CD8-positive, alpha-beta memory T cell (primary cell): Measurements from ENCODE around the gene TWIST2. TPM values are rescaled to one million over a fixed set of nuclear protein-coding genes. Genes with fewer than 3 reads are reported as not detected.

Source experiments
- CTCF ChIA-PET: fragments of 350-600 bp; sonication (Branson Sonifier 250); formaldehyde crosslinking; loops from one replicate; lab custom pipeline; 2021; ENCODE audit warnings: antibody characterized with exemption; lab: Charles Lee
- POLR2A ChIA-PET: fragments of 350-600 bp; sonication (Branson Sonifier 250); formaldehyde crosslinking; loops from one replicate; lab custom pipeline; 2021; ENCODE audit warnings: antibody characterized with exemption; lab: Charles Lee
- DNase-seq, 5 donors: peaks; one replicate each; pipeline versions ENCODE4 v3.0.0 to v3.0.0-alpha.2; 2020 to 2022; ENCODE audit warnings: mixed read lengths in 1 of 5
- H3K27ac ChIP-seq: one replicate; pipeline ENCODE4 v1.7.0; 2013; ENCODE audit warnings: low read depth, mild to moderate bottlenecking, low read length, moderate library complexity
- H3K27me3 ChIP-seq: 2 replicates; pipeline ENCODE4 v1.7.0; 2013; ENCODE audit warnings: low read length, mild to moderate bottlenecking; ENCODE audit not compliant: insufficient read depth, poor library complexity, severe bottlenecking
- H3K36me3 ChIP-seq: 2 replicates; pipeline ENCODE4 v1.7.0; 2013; ENCODE audit warnings: mild to moderate bottlenecking, low read length, moderate library complexity; ENCODE audit not compliant: insufficient read depth
- H3K4me1 ChIP-seq: 2 replicates; pipeline ENCODE4 v1.7.0; 2013; ENCODE audit warnings: mild to moderate bottlenecking, low read length, moderate library complexity; ENCODE audit not compliant: insufficient read depth
- H3K4me3 ChIP-seq: 2 replicates; pipeline ENCODE4 v1.7.0; 2013; ENCODE audit warnings: mild to moderate bottlenecking, low read length
- H3K9me3 ChIP-seq: 2 replicates; pipeline ENCODE4 v1.7.0; 2013; ENCODE audit warnings: mild to moderate bottlenecking, low read length
- H3K27ac Mint-ChIP-seq, 8 donors: one replicate each; pipeline ENCODE4 v1.8.0; 2020 to 2021; ENCODE audit warnings: mixed read lengths in 8 of 8, mild to moderate bottlenecking in 6 of 8, inconsistent platforms in 3 of 8, moderate library complexity in 3 of 8
- H3K27me3 Mint-ChIP-seq, 2 donors: one replicate each; pipeline ENCODE4 v1.8.0; 2020 to 2021; ENCODE audit warnings: mixed read lengths in 2 of 2, mild to moderate bottlenecking in 1 of 2, moderate library complexity in 1 of 2
- H3K36me3 Mint-ChIP-seq, 3 donors: one replicate each; pipeline ENCODE4 v1.8.0; 2020 to 2021; ENCODE audit warnings: mixed read lengths in 3 of 3, inconsistent platforms in 1 of 3, mild to moderate bottlenecking in 1 of 3
- H3K4me1 Mint-ChIP-seq, 3 donors: one replicate each; pipeline ENCODE4 v1.8.0; 2020 to 2021; ENCODE audit warnings: mixed read lengths in 3 of 3, inconsistent platforms in 1 of 3, mild to moderate bottlenecking in 1 of 3
- H3K4me3 Mint-ChIP-seq, 7 donors: one replicate each; pipeline ENCODE4 v1.8.0; 2020 to 2021; ENCODE audit warnings: mixed read lengths in 7 of 7, mild to moderate bottlenecking in 6 of 7, moderate library complexity in 4 of 7, inconsistent platforms in 2 of 7
- H3K9me3 Mint-ChIP-seq, 5 donors: one replicate each; pipeline ENCODE4 v1.8.0; 2020 to 2022; ENCODE audit warnings: mixed read lengths in 5 of 5, mild to moderate bottlenecking in 3 of 5, moderate library complexity in 2 of 5, inconsistent platforms in 1 of 5
- polyA plus RNA-seq: library from polyadenylated mRNA; unstranded; fragments of 300-500 nt; fragmentation: Illumina TruSeq; gene quantifications from one replicate; pipeline ENCODE4 v1.2.3, GENCODE V29; 2021
- total RNA-seq, 2 experiments: library from RNA; stranded (reverse); gene quantifications; one replicate each; pipeline ENCODE4 v1.2.3, GENCODE V29; 2021

TWIST2 gene
- total and polyA plus RNA-seq, 3 experiments from 2014 or later = not detected

- Histone ChIP-seq H3K9me3 (no peaks in the 10 kb centered on the region), H3K27me3 (no peaks in the 10 kb centered on the region), H3K27ac (no peak overlapping the region), H3K36me3 (no peaks in the 10 kb centered on the region), H3K4me1 (no peaks in the 10 kb centered on the region), H3K4me3 (no peak overlapping the region)
- CTCF ChIA-PET = no interaction called here
- Mint-ChIP-seq H3K36me3 (no peaks in the 10 kb centered on the region), H3K4me3 (no peak overlapping the region), H3K27ac (no peak overlapping the region), H3K4me1 (no peaks in the 10 kb centered on the region), H3K9me3 (no peaks in the 10 kb centered on the region), H3K27me3 (peaks cover 0 to 4% of the 10 kb centered on the region in 2 donors)
- DNase-seq = no peak
- POLR2A ChIA-PET = no interaction called here
Observed at GRCh38 chr2:238866656-238867277, 18.9 kb downstream of the TWIST2 start.

GRCh38 chr2:238868067-238868524 lies 20.2 kb downstream of the TWIST2 start:
- DNase-seq = no peak
- no peaks in the 10 kb centered on the region for H3K9me3 Mint-ChIP-seq
- no peak overlapping the region for H3K27ac Mint-ChIP-seq
- no peaks in the 10 kb centered on the region for H3K4me1 Mint-ChIP-seq
- no peak overlapping the region for H3K4me3 Mint-ChIP-seq
- H3K27me3 Mint-ChIP-seq = peaks cover 0 to 3% of the 10 kb centered on the region in 2 donors
- H3K27me3 ChIP-seq = no peaks in the 10 kb centered on the region
- ChIA-PET POLR2A (no interaction called here), CTCF (no interaction called here)
- H3K36me3 Mint-ChIP-seq = no peaks in the 10 kb centered on the region
- H3K27ac ChIP-seq = no peak overlapping the region
- no peak overlapping the region for H3K4me3 ChIP-seq
- H3K4me1 ChIP-seq = no peaks in the 10 kb centered on the region
- no peaks in the 10 kb centered on the region for H3K36me3 ChIP-seq
- H3K9me3 ChIP-seq = no peaks in the 10 kb centered on the region

GRCh38 chr2:238868616-238869292 lies 20.9 kb downstream of the TWIST2 start:
- H3K4me1 Mint-ChIP-seq = no peaks in the 10 kb centered on the region
- peaks cover 0 to 8% of the 10 kb centered on the region in 2 donors for H3K27me3 Mint-ChIP-seq
- POLR2A ChIA-PET = no interaction called here
- H3K4me3 Mint-ChIP-seq = no peak overlapping the region
- no peaks in the 10 kb centered on the region for H3K9me3 ChIP-seq
- no peak overlapping the region for H3K27ac ChIP-seq
- CTCF ChIA-PET = no interaction called here
- H3K4me3 ChIP-seq = no peak overlapping the region
- DNase-seq = no peak
- no peaks in the 10 kb centered on the region for H3K36me3 Mint-ChIP-seq
- H3K4me1 ChIP-seq = no peaks in the 10 kb centered on the region
- no peaks in the 10 kb centered on the region for H3K27me3 ChIP-seq
- no peak overlapping the region for H3K27ac Mint-ChIP-seq
- H3K36me3 ChIP-seq = no peaks in the 10 kb centered on the region
- H3K9me3 Mint-ChIP-seq = no peaks in the 10 kb centered on the region

- POLR2A ChIA-PET = no interaction called here
- no peak for DNase-seq
- no peaks in the 10 kb centered on the region for H3K4me1 ChIP-seq
- Mint-ChIP-seq H3K27ac (peak overlapping the region in 2 of 8 donors; percentile 21 to 26), H3K4me3 (no peak overlapping the region), H3K27me3 (peaks cover 0 to 13% of the 10 kb centered on the region in 2 donors), H3K4me1 (no peaks in the 10 kb centered on the region), H3K36me3 (no peaks in the 10 kb centered on the region), H3K9me3 (no peaks in the 10 kb centered on the region)
- CTCF ChIA-PET = no interaction called here
- H3K27ac ChIP-seq = no peak overlapping the region
- H3K4me3 ChIP-seq = no peak overlapping the region
- H3K9me3 ChIP-seq = no peaks in the 10 kb centered on the region
- H3K36me3 ChIP-seq = no peaks in the 10 kb centered on the region
- no peaks in the 10 kb centered on the region for H3K27me3 ChIP-seq
Observed at GRCh38 chr2:238869293-238870124, 21.6 kb downstream of the TWIST2 start.

GRCh38 chr2:238870261-238870660 lies 22.4 kb downstream of the TWIST2 start:
- no peak overlapping the region for H3K27ac ChIP-seq
- POLR2A ChIA-PET = no interaction called here

GRCh38 chr2:238872026-238872425 lies 24.1 kb downstream of the TWIST2 start:
- H3K4me3 ChIP-seq = no peak overlapping the region
- no peak overlapping the region for H3K27ac Mint-ChIP-seq
- H3K36me3 Mint-ChIP-seq = no peaks in the 10 kb centered on the region
- no peak for DNase-seq
- no peaks in the 10 kb centered on the region for H3K4me1 Mint-ChIP-seq
- H3K9me3 Mint-ChIP-seq = peaks cover 0 to 2% (median 1%) of the 10 kb centered on the region in 5 donors
- ChIA-PET CTCF (no interaction called here), POLR2A (no interaction called here)
- no peaks in the 10 kb centered on the region for H3K27me3 ChIP-seq
- H3K4me1 ChIP-seq = no peaks in the 10 kb centered on the region
- peaks cover 6 to 29% of the 10 kb centered on the region in 2 donors for H3K27me3 Mint-ChIP-seq
- H3K9me3 ChIP-seq = no peaks in the 10 kb centered on the region
- H3K27ac ChIP-seq = no peak overlapping the region
- H3K4me3 Mint-ChIP-seq = no peak overlapping the region
- H3K36me3 ChIP-seq = no peaks in the 10 kb centered on the region

More at GRCh38 chr2:238870261-238870660, 22.4 kb downstream of the TWIST2 start:
- DNase-seq = no peak
- H3K36me3 Mint-ChIP-seq = no peaks in the 10 kb centered on the region
- no peaks in the 10 kb centered on the region for H3K4me1 ChIP-seq
- no peaks in the 10 kb centered on the region for H3K27me3 ChIP-seq
- no peak overlapping the region for H3K27ac Mint-ChIP-seq
- no peaks in the 10 kb centered on the region for H3K36me3 ChIP-seq
- no peaks in the 10 kb centered on the region for H3K9me3 ChIP-seq
- no peaks in the 10 kb centered on the region for H3K9me3 Mint-ChIP-seq
- H3K4me3 ChIP-seq = no peak overlapping the region
- no peaks in the 10 kb centered on the region for H3K4me1 Mint-ChIP-seq
- CTCF ChIA-PET = no interaction called here
- peaks cover 0 to 20% of the 10 kb centered on the region in 2 donors for H3K27me3 Mint-ChIP-seq
- no peak overlapping the region for H3K4me3 Mint-ChIP-seq

GRCh38 chr2:238872628-238873380 lies 24.9 kb downstream of the TWIST2 start:
- H3K4me3 Mint-ChIP-seq = no peak overlapping the region
- peaks cover 6 to 29% of the 10 kb centered on the region in 2 donors for H3K27me3 Mint-ChIP-seq
- no peaks in the 10 kb centered on the region for H3K27me3 ChIP-seq
- H3K27ac ChIP-seq = no peak overlapping the region
- H3K4me3 ChIP-seq = no peak overlapping the region
- no peaks in the 10 kb centered on the region for H3K4me1 Mint-ChIP-seq
- H3K9me3 Mint-ChIP-seq = peaks cover 0 to 5% (median 2%) of the 10 kb centered on the region in 5 donors
- H3K4me1 ChIP-seq = no peaks in the 10 kb centered on the region
- no peaks in the 10 kb centered on the region for H3K36me3 Mint-ChIP-seq
- H3K36me3 ChIP-seq = no peaks in the 10 kb centered on the region
- ChIA-PET POLR2A (no interaction called here), CTCF (no interaction called here)
- DNase-seq = no peak
- no peaks in the 10 kb centered on the region for H3K9me3 ChIP-seq
- H3K27ac Mint-ChIP-seq = peak overlapping the region in 1 of 8 donors; percentile 26
